Smooth muscle cell (in vitro differentiated cells): ENCODE results near the gene ABCA2. TPM values are rescaled to one million over a fixed set of nuclear protein-coding genes. Genes with fewer than 3 reads are reported as not detected.

Experiments used
- DNase-seq: peaks from one replicate; lab custom pipeline; 2025; ENCODE audit not compliant: unreplicated experiment; lab: John Stamatoyannopoulos, UW
- H2AFZ ChIP-seq: fragments of 200-600 bp; sonication (generic); 2 replicates; pipeline ENCODE4 v1.6.0; 2016; ENCODE audit warnings: antibody characterized with exemption, low read depth, mild to moderate bottlenecking
- H3F3A ChIP-seq: fragments of 200-600 bp; sonication (generic); 2 replicates; pipeline ENCODE4 v1.6.0; 2017; ENCODE audit warnings: antibody characterized with exemption, low read depth
- H3K27ac ChIP-seq: fragments of 200-600 bp; sonication (generic); 2 replicates; pipeline ENCODE4 v1.5.1; 2016; ENCODE audit warnings: low read depth, mild to moderate bottlenecking
- H3K27me3 ChIP-seq: fragments of 200-600 bp; sonication (generic); 2 replicates; pipeline ENCODE4 v1.6.1; 2016; ENCODE audit warnings: low read depth, mild to moderate bottlenecking
- H3K36me3 ChIP-seq: fragments of 200-600 bp; sonication (generic); 2 replicates; pipeline ENCODE4 v1.5.1; 2016; ENCODE audit warnings: low read depth
- H3K4me1 ChIP-seq: fragments of 200-600 bp; sonication (generic); 2 replicates; pipeline ENCODE4 v1.5.1; 2016; ENCODE audit warnings: low read depth
- H3K4me2 ChIP-seq: fragments of 200-600 bp; sonication (generic); 2 replicates; pipeline ENCODE4 v1.6.0; 2016; ENCODE audit warnings: mild to moderate bottlenecking
- H3K4me3 ChIP-seq: fragments of 200-600 bp; sonication (generic); 2 replicates; pipeline ENCODE4 v1.5.1; 2016; ENCODE audit warnings: mild to moderate bottlenecking
- H3K79me2 ChIP-seq: fragments of 200-600 bp; sonication (generic); 2 replicates; pipeline ENCODE4 v1.6.0; 2016; ENCODE audit warnings: low read depth, mild to moderate bottlenecking
- H3K9ac ChIP-seq: fragments of 200-600 bp; sonication (generic); 2 replicates; pipeline ENCODE4 v1.6.0; 2016; ENCODE audit warnings: low read depth
- H3K9me3 ChIP-seq: fragments of 200-600 bp; sonication (generic); replicated peaks from 2 replicates; pipeline ENCODE4 v1.5.1; 2016; ENCODE audit warnings: low read depth
- H4K20me1 ChIP-seq: fragments of 200-600 bp; sonication (generic); 2 replicates; pipeline ENCODE4 v1.6.0; 2016; ENCODE audit warnings: low read depth
- CTCF ChIP-seq: fragments of 200-600 bp; sonication (generic); IDR thresholded peaks from 2 replicates; pipeline ENCODE4 v1.5.1; 2017; ENCODE audit warnings: borderline replicate concordance, mild to moderate bottlenecking, antibody characterized with exemption; ENCODE audit not compliant: insufficient read depth, poor library complexity, severe bottlenecking
- WGBS: methylation state at CpG from one replicate; pipeline ENCODE4 v1.1.7; 2016; ENCODE audit warnings: low lambda C conversion rate; 5-methylcytosine and 5-hydroxymethylcytosine counted together
- polyA plus RNA-seq: library from polyadenylated mRNA; unstranded; fragments of >200 nt; fragmentation: Nextera tagmentation; extraction: Ambion mirVana; gene quantifications from 2 replicates; pipeline ENCODE4 v1.2.1, GENCODE V29; 2016
- total RNA-seq: library from RNA; depleted of rRNA; stranded (reverse); fragments of >200 nt; gene quantifications from 2 replicates; pipeline ENCODE4 v1.2.3, GENCODE V29; 2014

ABCA2 gene
- total and polyA plus RNA-seq, 2 experiments from 2014 or later = 15.9 to 26.2 TPM

GRCh38 chr9:137042751-137043727 is 15.0 kb upstream of the ABCA2 start:
- H3K27ac ChIP-seq = no peak overlapping the region
- WGBS = 88% methylated on average over 36 of the region's 36 CpGs
- H3K4me3 ChIP-seq = no peak overlapping the region
- DNase-seq = no peak
- H4K20me1 ChIP-seq = peaks cover 12% of the 10 kb centered on the region
- H3K4me1 ChIP-seq = peaks cover 12% of the 10 kb centered on the region
- no peak for TF ChIP-seq CTCF
- no peak overlapping the region for H2AFZ ChIP-seq
- peaks cover 34% of the 10 kb centered on the region for H3K27me3 ChIP-seq
- H3K79me2 ChIP-seq = no peaks in the 10 kb centered on the region
- H3K4me2 ChIP-seq = no peak overlapping the region
- no peak overlapping the region for H3K9ac ChIP-seq
- H3F3A ChIP-seq = no peaks in the 10 kb centered on the region
- no peaks in the 10 kb centered on the region for H3K9me3 ChIP-seq
- no peaks in the 10 kb centered on the region for H3K36me3 ChIP-seq

- 75% methylated on average over 11 of the region's 16 CpGs for WGBS
Measured at GRCh38 chr9:137041124-137041523, 13.1 kb upstream of the ABCA2 start.

GRCh38 chr9:137040568-137040967 is 12.5 kb upstream of the ABCA2 start:
- peaks cover 5% of the 10 kb centered on the region for H3K4me1 ChIP-seq
- no peak overlapping the region for H3K4me3 ChIP-seq
- no peaks in the 10 kb centered on the region for H3F3A ChIP-seq
- H3K79me2 ChIP-seq = no peaks in the 10 kb centered on the region
- no peak overlapping the region for H3K27ac ChIP-seq
- no peaks in the 10 kb centered on the region for H3K36me3 ChIP-seq
- no peak for TF ChIP-seq CTCF
- no peak for DNase-seq
- H3K9ac ChIP-seq = no peak overlapping the region
- no peak overlapping the region for H2AFZ ChIP-seq
- H3K4me2 ChIP-seq = no peak overlapping the region
- peaks cover 15% of the 10 kb centered on the region for H3K27me3 ChIP-seq
- H4K20me1 ChIP-seq = peaks cover 12% of the 10 kb centered on the region
- no peaks in the 10 kb centered on the region for H3K9me3 ChIP-seq
- WGBS = 93% methylated on average over 22 of the region's 23 CpGs

More at GRCh38 chr9:137041124-137041523, 13.1 kb upstream of the ABCA2 start:
- Histone ChIP-seq H3F3A (no peaks in the 10 kb centered on the region), H4K20me1 (peaks cover 12% of the 10 kb centered on the region), H3K4me1 (peaks cover 8% of the 10 kb centered on the region), H3K9ac (no peak overlapping the region), H3K9me3 (no peaks in the 10 kb centered on the region), H3K4me3 (no peak overlapping the region), H3K79me2 (no peaks in the 10 kb centered on the region), H3K27ac (no peak overlapping the region), H3K4me2 (no peak overlapping the region), H2AFZ (no peak overlapping the region), H3K36me3 (no peaks in the 10 kb centered on the region), H3K27me3 (peaks cover 18% of the 10 kb centered on the region)
- no peak for DNase-seq
- no peak for TF ChIP-seq CTCF
